Erythroblast (primary cell): ENCODE data around the gene RGS19.

Source experiments
- GATA1 ChIP-seq: IDR thresholded peaks from 2 replicates; pipeline ENCODE4 v1.6.1; 2011; ENCODE audit warnings: low read depth, mild to moderate bottlenecking, control low read depth, low read length, moderate library complexity
- POLR2A ChIP-seq: IDR thresholded peaks from 2 replicates; pipeline ENCODE4 v1.6.1; 2011; ENCODE audit warnings: mild to moderate bottlenecking, low read length

GRCh38 chr20:64083804-64084684 is 4.7 kb upstream of the RGS19 start, which contains the start of gene LKAAEAR1:
- TF ChIP-seq POLR2A (no peak), GATA1 (no peak)
